Measurements from ENCODE around the gene PLXNA4. TPM values are rescaled to one million over a fixed set of nuclear protein-coding genes. Genes with fewer than 3 reads are reported as not detected.

Gene PLXNA4
- total and polyA plus RNA-seq, 2 donors (not counting 1 experiment from before 2014, with no cell fraction given): not detected

GRCh38 chr7:132164558-132165125 is 411.6 kb downstream of the PLXNA4 start:
- Histone ChIP-seq H3K4me2 (replicated peaks; ENCODE audit: low read depth, low read length, poor library complexity, severe bottlenecking) (no peak overlapping the region), H2AFZ (ENCODE audit: insufficient read depth, low read depth, low read length, poor library complexity, severe bottlenecking) (no peak overlapping the region), H3K36me3 (replicated peaks in 1 of 2; ENCODE audit: control extremely low read depth in 1 of 2, control insufficient read depth in 1 of 2, extremely low read depth in 1 of 2, insufficient read depth in 2 of 2, low read length in 1 of 2) (no peaks in the 10 kb centered on the region), H3K9ac (ENCODE audit: low read length) (no peak overlapping the region), H3K9me3 (ENCODE audit: control extremely low read depth in 1 of 3, control insufficient read depth in 2 of 3, insufficient read depth in 1 of 3, low read length in 2 of 3) (peaks cover 0 to 8% (median 0%) of the 10 kb centered on the region in 3 donors), H3K27me3 (replicated peaks in 1 of 4; ENCODE audit: control extremely low read depth in 1 of 4, control insufficient read depth in 3 of 4, insufficient read depth in 4 of 4, low read length in 3 of 4) (no peaks in the 10 kb centered on the region), H3K27ac (ENCODE audit: low read length in 2 of 2) (no peak overlapping the region), H3K4me1 (ENCODE audit: control insufficient read depth in 2 of 2, insufficient read depth in 2 of 2, low read length in 2 of 2) (no peaks in the 10 kb centered on the region), H3K4me3 (ENCODE audit: control extremely low read depth in 1 of 5, extremely low read depth in 1 of 5, insufficient read depth in 1 of 5, low read depth in 2 of 5, low read length in 4 of 5) (no peak overlapping the region), H3K79me2 (ENCODE audit: control insufficient read depth, insufficient read depth, low read length) (no peaks in the 10 kb centered on the region), H4K20me1 (ENCODE audit: control insufficient read depth, insufficient read depth, low read length, poor library complexity, severe bottlenecking) (no peaks in the 10 kb centered on the region)
- no peak for ATAC-seq (ENCODE audit: low read depth)
- ChIA-PET CTCF (no interaction called here), POLR2A (no interaction called here)
- Mint-ChIP-seq H3K4me1 (no peaks in the 10 kb centered on the region), H3K27ac (no peak overlapping the region), H3K9me3 (ENCODE audit: insufficient read depth) (no peaks in the 10 kb centered on the region), H3K27me3 (no peaks in the 10 kb centered on the region), H3K4me3 (no peak overlapping the region)
- DNase-seq: no peak
- TF ChIP-seq CTCF (IDR thresholded peaks at IDR 0.05) (no peak), EZH2 (IDR thresholded peaks at IDR 0.05; ENCODE audit: borderline replicate concordance, insufficient read depth, low read depth, low read length, poor library complexity, severe bottlenecking) (no peak)
- WGBS (ENCODE audit: insufficient coverage): 72% methylated on average over 6 of the region's 12 CpGs
- intact Hi-C loops (cut with micrococcal nuclease): no loop called here

- ChIA-PET CTCF (no interaction called here), POLR2A (no interaction called here)
- Histone ChIP-seq H3K4me2 (replicated peaks; ENCODE audit: low read depth, low read length, poor library complexity, severe bottlenecking) (no peak overlapping the region), H4K20me1 (ENCODE audit: control insufficient read depth, insufficient read depth, low read length, poor library complexity, severe bottlenecking) (no peaks in the 10 kb centered on the region), H3K27ac (ENCODE audit: low read length in 2 of 2) (no peak overlapping the region), H3K27me3 (replicated peaks in 1 of 4; ENCODE audit: control extremely low read depth in 1 of 4, control insufficient read depth in 3 of 4, insufficient read depth in 4 of 4, low read length in 3 of 4) (no peaks in the 10 kb centered on the region), H3K9me3 (ENCODE audit: control extremely low read depth in 1 of 3, control insufficient read depth in 2 of 3, insufficient read depth in 1 of 3, low read length in 2 of 3) (peaks cover 0 to 8% (median 0%) of the 10 kb centered on the region in 3 donors), H2AFZ (ENCODE audit: insufficient read depth, low read depth, low read length, poor library complexity, severe bottlenecking) (no peak overlapping the region), H3K4me3 (ENCODE audit: control extremely low read depth in 1 of 5, extremely low read depth in 1 of 5, insufficient read depth in 1 of 5, low read depth in 2 of 5, low read length in 4 of 5) (no peak overlapping the region), H3K9ac (ENCODE audit: low read length) (no peak overlapping the region), H3K36me3 (replicated peaks in 1 of 2; ENCODE audit: control extremely low read depth in 1 of 2, control insufficient read depth in 1 of 2, extremely low read depth in 1 of 2, insufficient read depth in 2 of 2, low read length in 1 of 2) (no peaks in the 10 kb centered on the region), H3K4me1 (ENCODE audit: control insufficient read depth in 2 of 2, insufficient read depth in 2 of 2, low read length in 2 of 2) (no peaks in the 10 kb centered on the region), H3K79me2 (ENCODE audit: control insufficient read depth, insufficient read depth, low read length) (no peaks in the 10 kb centered on the region)
- intact Hi-C loops (cut with micrococcal nuclease): no loop called here
- no peak overlapping the region for H3K4me3 Mint-ChIP-seq
- TF ChIP-seq EZH2 (IDR thresholded peaks at IDR 0.05; ENCODE audit: borderline replicate concordance, insufficient read depth, low read depth, low read length, poor library complexity, severe bottlenecking) (no peak), CTCF (IDR thresholded peaks at IDR 0.05) (no peak)
- no peaks in the 10 kb centered on the region for H3K27me3 Mint-ChIP-seq
- H3K9me3 Mint-ChIP-seq (ENCODE audit: insufficient read depth): no peaks in the 10 kb centered on the region
- no peak overlapping the region for H3K27ac Mint-ChIP-seq
- ATAC-seq (ENCODE audit: low read depth): no peak
- no peak for DNase-seq
- no peaks in the 10 kb centered on the region for H3K4me1 Mint-ChIP-seq
- WGBS (ENCODE audit: insufficient coverage): 64% methylated on average over 6 of the region's 12 CpGs
Observed at GRCh38 chr7:132162556-132163144, 413.6 kb downstream of the PLXNA4 start.

Data from B cell (primary cell).